HCT116 (cell line): Measurements from ENCODE around the gene MTA1. TPM values are rescaled to one million over a fixed set of nuclear protein-coding genes. Genes with fewer than 3 reads are reported as not detected.

Experiments
- ATAC-seq: fragments of 200-7000 bp; cut with Tn5 transposase; 2 replicates; pipeline ENCODE4 v1.9.1; 2020; ENCODE audit warnings: mild to moderate bottlenecking, moderate library complexity
- BruUV-seq: library from RNA; stranded (reverse); fragments of 400-500 nt; replicated peaks from 2 replicates; lab custom pipeline; 2021; lab: Mats Ljungman, UMichigan
- CTCF ChIA-PET: fragments of 300-600 bp; sonication (Branson Sonifier 250); formaldehyde crosslinking; loops from one replicate; lab custom pipeline; 2021; ENCODE audit warnings: antibody characterized with exemption; lab: Charles Lee
- POLR2A ChIA-PET: fragments of 300-600, 350-600 bp; sonication (Branson Sonifier 250); formaldehyde crosslinking; loops from one replicate; lab custom pipeline; 2021; ENCODE audit warnings: antibody characterized with exemption; lab: Charles Lee
- RAD21 ChIA-PET, 2 experiments: fragments of 300-600 bp; sonication (Branson Sonifier 250); formaldehyde crosslinking; loops; one replicate each; lab custom pipeline; 2023; ENCODE audit warnings: low total read pairs in 2 of 2; ENCODE audit not compliant: uncharacterized antibody in 2 of 2, unreplicated experiment in 2 of 2, low non-redundant PET in 1 of 2; lab: Charles Lee
- DNase-seq: peaks from one replicate; pipeline ENCODE4 v3.0.0-alpha.2; 2010; ENCODE audit warnings: low read depth, low spot score
- H2AFZ ChIP-seq: fragments of 200-600 bp; shearing (Covaris generic), sonication (generic); 2 replicates; pipeline ENCODE4 v1.6.1; 2017; ENCODE audit warnings: low read depth, mixed run types, mixed read lengths, antibody characterized with exemption, low read length; ENCODE audit not compliant: poor library complexity, severe bottlenecking
- H3K27ac ChIP-seq: 2 replicates; pipeline ENCODE4 v1.5.1; 2012; ENCODE audit warnings: low read depth, low read length
- H3K27me3 ChIP-seq: fragments of 200-600 bp; sonication (generic); 2 replicates; pipeline ENCODE4 v1.6.1; 2016; ENCODE audit warnings: mixed run types, low read length, mixed read lengths; ENCODE audit not compliant: insufficient read depth
- H3K36me3 ChIP-seq, 2 experiments: fragments of 200-500 bp in 1 of 2; fragments of 200-600 bp in 1 of 2; sonication (Bioruptor generic) in 1 of 2; sonication (generic) in 1 of 2; 2 replicates each; pipeline versions ENCODE4 v1.5.1 to v1.6.1; 2014 to 2016; ENCODE audit warnings: low read length in 2 of 2, inconsistent platforms in 1 of 2, mixed read lengths in 1 of 2, mixed run types in 1 of 2; ENCODE audit not compliant: insufficient read depth in 2 of 2, control insufficient read depth in 1 of 2
- H3K4me1 ChIP-seq, 2 experiments: fragments of 200-600 bp in 1 of 2; sonication (generic) in 1 of 2; 2 replicates each; pipeline versions ENCODE4 v1.5.1 to v1.6.1; 2012 to 2017; ENCODE audit warnings: low read length in 2 of 2, inconsistent platforms in 1 of 2, mild to moderate bottlenecking in 1 of 2, mixed read lengths in 1 of 2, mixed run types in 1 of 2, moderate library complexity in 1 of 2; ENCODE audit not compliant: insufficient read depth in 2 of 2, control insufficient read depth in 1 of 2
- H3K4me2 ChIP-seq: fragments of 200-600 bp; sonication (generic); 2 replicates; pipeline ENCODE4 v1.6.1; 2017; ENCODE audit warnings: mixed run types, low read length, mixed read lengths
- H3K4me3 ChIP-seq, 2 experiments: fragments of 200-600 bp in 1 of 2; sonication (generic) in 1 of 2; replicated peaks in 1 of 2; 2 replicates each; pipeline ENCODE4 v1.5.1; 2011 to 2016; ENCODE audit warnings: low read length in 2 of 2, control low read depth in 1 of 2, low read depth in 1 of 2, mild to moderate bottlenecking in 1 of 2, mixed read lengths in 1 of 2, mixed run types in 1 of 2
- H3K79me2 ChIP-seq: fragments of 200-600 bp; sonication (generic); 2 replicates; pipeline ENCODE4 v1.6.1; 2017; ENCODE audit warnings: mild to moderate bottlenecking, mixed run types, low read length, moderate library complexity, mixed read lengths; ENCODE audit not compliant: insufficient read depth
- H3K9ac ChIP-seq: fragments of 200-600 bp; sonication (generic); 2 replicates; pipeline ENCODE4 v1.6.1; 2016; ENCODE audit warnings: low read length, mixed read lengths
- H3K9me2 ChIP-seq: fragments of 200-600 bp; sonication (generic), shearing (Covaris generic); 2 replicates; pipeline ENCODE4 v1.6.1; 2017; ENCODE audit warnings: mixed run types, mild to moderate bottlenecking, moderate library complexity; ENCODE audit not compliant: insufficient read depth
- H3K9me3 ChIP-seq, 2 experiments: fragments of 200-500 bp in 1 of 2; fragments of 200-600 bp in 1 of 2; sonication (Bioruptor generic) in 1 of 2; sonication (generic) in 1 of 2; 2 replicates each; pipeline ENCODE4 v1.6.1; 2014 to 2017; ENCODE audit warnings: low read length in 2 of 2, mixed read lengths in 2 of 2, inconsistent platforms in 1 of 2, low read depth in 1 of 2, mild to moderate bottlenecking in 1 of 2, mixed run types in 1 of 2, moderate library complexity in 1 of 2; ENCODE audit not compliant: control insufficient read depth in 1 of 2, insufficient read depth in 1 of 2
- H4K20me1 ChIP-seq: fragments of 200-600 bp; sonication (generic), shearing (Covaris generic); 2 replicates; pipeline ENCODE4 v1.6.1; 2017; ENCODE audit warnings: mixed run types, mild to moderate bottlenecking, moderate library complexity; ENCODE audit not compliant: insufficient read depth
- CBX3 ChIP-seq: IDR thresholded peaks from 2 replicates; pipeline ENCODE4 v1.6.1; 2012; ENCODE audit warnings: low read depth
- CEBPB ChIP-seq: IDR thresholded peaks from 2 replicates; pipeline ENCODE4 v1.6.1; 2012; ENCODE audit warnings: low read depth
- EGR1 ChIP-seq: IDR thresholded peaks from 2 replicates; pipeline ENCODE4 v1.6.1; 2012; ENCODE audit warnings: low read depth
- ELF1 ChIP-seq: IDR thresholded peaks from 2 replicates; pipeline ENCODE4 v1.6.1; 2012; ENCODE audit warnings: low read depth, borderline replicate concordance
- EZH2 ChIP-seq: fragments of 200-600 bp; sonication (generic); IDR thresholded peaks from 2 replicates; pipeline ENCODE4 v1.6.1; 2017; ENCODE audit warnings: antibody characterized with exemption, mixed run types
- EZH2phosphoT487 ChIP-seq: fragments of 200-600 bp; IDR thresholded peaks from 2 replicates; pipeline ENCODE4 v1.6.1; 2018; ENCODE audit warnings: antibody characterized with exemption, borderline replicate concordance
- POLR2A ChIP-seq: IDR thresholded peaks from 2 replicates; pipeline ENCODE4 v1.7.0; 2011; ENCODE audit warnings: borderline replicate concordance; ENCODE audit not compliant: insufficient read depth, insufficient read length; ENCODE audit errors: extremely low read depth
- POLR2AphosphoS5 ChIP-seq: IDR thresholded peaks from 2 replicates; pipeline ENCODE4 v1.6.1; 2011; ENCODE audit warnings: mild to moderate bottlenecking, low read depth, low read length, moderate library complexity
- RAD21 ChIP-seq: IDR thresholded peaks from 2 replicates; pipeline ENCODE4 v1.6.1; 2012; ENCODE audit warnings: low read depth, mild to moderate bottlenecking
- SP1 ChIP-seq: IDR thresholded peaks from 2 replicates; pipeline ENCODE4 v1.6.1; 2012; ENCODE audit warnings: low read depth
- YY1 ChIP-seq: IDR thresholded peaks from 2 replicates; pipeline ENCODE4 v1.6.1; 2011; ENCODE audit warnings: low read length, low read depth, moderate library complexity, mild to moderate bottlenecking; ENCODE audit not compliant: insufficient replicate concordance; ENCODE audit errors: extremely low read depth
- ZFX ChIP-seq: fragments of 450-650 bp; IDR thresholded peaks from 2 replicates; pipeline ENCODE4 v1.6.1; 2017
- ZNF274 ChIP-seq: fragments of 200-500 bp; sonication (Bioruptor generic); IDR thresholded peaks from 2 replicates; pipeline ENCODE4 v1.6.1; 2014; ENCODE audit warnings: mild to moderate bottlenecking, low read depth, low read length, inconsistent platforms
- intact Hi-C: fragments of 100-400 bp; cut with micrococcal nuclease; formaldehyde crosslinking; loops from 2 replicates; pipeline ENCODE4 v1.10.0; 2022
- total RNA-seq: library from RNA; stranded (reverse); gene quantifications from one replicate; pipeline ENCODE4 v1.2.1, GENCODE V29; 2021; ENCODE audit not compliant: unreplicated experiment
- TF ChIP-seq, protein P1 (sequence below): IDR thresholded peaks from 2 replicates; pipeline ENCODE4 v1.6.1; 2012
- TF ChIP-seq, protein P2 (sequence below): IDR thresholded peaks from 2 replicates; pipeline ENCODE4 v1.6.1; 2012
- TF ChIP-seq, protein P3 (sequence below): IDR thresholded peaks from 2 replicates; pipeline ENCODE4 v1.6.1; 2011; ENCODE audit warnings: mild to moderate bottlenecking, low read length, moderate library complexity; ENCODE audit not compliant: insufficient replicate concordance; ENCODE audit errors: extremely low read depth
- TF ChIP-seq, protein P4 (sequence below), 3 experiments: fragments of 200-600 bp in 1 of 3; sonication (generic) in 1 of 3; IDR thresholded peaks in 2 of 3; conservative IDR thresholded peaks in 1 of 3; 2 replicates each; pipeline ENCODE4 v1.5.1; 2012 to 2017; ENCODE audit warnings: low read depth in 2 of 3, low read length in 2 of 3, antibody characterized with exemption in 1 of 3, borderline replicate concordance in 1 of 3, control low read depth in 1 of 3, mild to moderate bottlenecking in 1 of 3, mixed read lengths in 1 of 3, mixed run types in 1 of 3, moderate library complexity in 1 of 3; ENCODE audit not compliant: insufficient read depth in 1 of 3

MTA1 gene
- total RNA-seq, 1 experiment from 2014 or later, result 229 TPM

DNA sequence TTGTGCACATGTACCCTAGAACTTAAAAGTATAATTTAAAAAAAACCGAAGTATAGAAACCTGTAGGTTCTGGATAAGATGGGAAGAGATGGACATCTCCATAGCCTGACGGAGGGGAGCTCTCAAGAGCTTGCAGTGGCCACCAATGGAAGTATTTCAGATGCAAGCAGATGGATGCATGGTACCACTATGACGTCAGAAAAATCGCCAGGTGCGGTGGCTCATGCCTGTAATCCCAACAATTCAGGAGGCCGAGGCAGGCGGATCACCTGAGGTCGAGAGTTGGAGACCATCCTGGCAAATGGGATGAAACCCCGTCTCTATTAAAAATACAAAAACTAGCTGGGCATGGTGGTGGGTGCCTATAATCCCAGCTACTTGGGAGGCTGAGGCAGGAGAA is 17.9 kb upstream of the MTA1 start:
- Histone ChIP-seq H3K9me2 (no peaks in the 10 kb centered on the region), H3K4me1 (peaks cover 13 to 32% of the 10 kb centered on the region in 2 experiments; a peak in 3 of 4 replicates), H3K36me3 (peaks cover 3 to 19% of the 10 kb centered on the region in 2 experiments; a peak in 3 of 4 replicates), H3K4me2 (no peak overlapping the region), H3K9ac (no peak overlapping the region), H3K27ac (no peak overlapping the region), H3K79me2 (peaks cover 19% of the 10 kb centered on the region), H3K4me3 (no peak overlapping the region), H2AFZ (no peak overlapping the region)
- ChIA-PET POLR2A (no interaction called here), RAD21 (no interaction called here)
- BruUV-seq, result no TSS peak
- no peak for ATAC-seq
- DNase-seq, result no peak
- intact Hi-C loops, result no loop called here
- TF ChIP-seq POLR2A (no peak), YY1 (no peak), EGR1 (no peak), ELF1 (no peak), ZFX (no peak), CEBPB (no peak), EZH2 (no peak)
- TF ChIP-seq, protein P1, sequence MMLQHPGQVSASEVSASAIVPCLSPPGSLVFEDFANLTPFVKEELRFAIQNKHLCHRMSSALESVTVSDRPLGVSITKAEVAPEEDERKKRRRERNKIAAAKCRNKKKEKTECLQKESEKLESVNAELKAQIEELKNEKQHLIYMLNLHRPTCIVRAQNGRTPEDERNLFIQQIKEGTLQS, result no peak
- TF ChIP-seq, protein P2, sequence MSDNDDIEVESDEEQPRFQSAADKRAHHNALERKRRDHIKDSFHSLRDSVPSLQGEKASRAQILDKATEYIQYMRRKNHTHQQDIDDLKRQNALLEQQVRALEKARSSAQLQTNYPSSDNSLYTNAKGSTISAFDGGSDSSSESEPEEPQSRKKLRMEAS, result no peak
- TF ChIP-seq, all 23 proteins: peak for 0
- Histone ChIP-seq H3K27me3 (no peaks in the 10 kb centered on the region), H3K9me3 (peaks cover 0 to 8% of the 10 kb centered on the region in 2 experiments; a peak in 1 of 4 replicates), H4K20me1 (no peaks in the 10 kb centered on the region)
- CTCF ChIA-PET, result no interaction called here

DNA sequence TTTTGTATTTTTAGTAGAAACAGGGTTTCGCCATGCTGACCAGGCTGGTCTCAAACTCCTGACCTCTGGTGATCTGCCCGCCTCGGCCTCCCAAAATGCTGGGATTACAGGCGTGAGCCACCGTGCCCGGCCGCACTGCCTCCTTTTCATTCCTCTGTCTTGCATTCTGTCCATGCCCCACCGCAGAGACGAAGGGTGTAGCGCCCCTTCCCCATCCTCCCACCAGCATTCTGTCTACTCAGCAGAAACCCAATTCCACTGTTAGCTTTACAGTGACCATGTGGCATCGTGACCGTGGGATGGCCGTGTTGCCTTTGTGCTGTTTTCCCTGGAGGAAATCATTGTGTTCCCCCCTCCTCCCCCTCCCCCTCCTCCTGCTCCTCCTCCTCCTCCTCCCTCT is 11.0 kb upstream of the MTA1 start:
- H3K9ac ChIP-seq, result no peak overlapping the region
- H3K79me2 ChIP-seq, result no peaks in the 10 kb centered on the region
- intact Hi-C loops, result no loop called here
- H3K27me3 ChIP-seq, result no peaks in the 10 kb centered on the region
- DNase-seq, result no peak
- H3K9me3 ChIP-seq, result no peaks in the 10 kb centered on the region
- POLR2A ChIA-PET, result interaction anchor here (0.8 kb wide), 1 partner anchor 117 kb away, joined by 6 read pairs; no protein-coding TSS in a partner anchor
- RAD21 ChIA-PET, result no interaction called here
- H3K4me3 ChIP-seq, result no peak overlapping the region
- H3K9me2 ChIP-seq, result no peaks in the 10 kb centered on the region
- peaks cover 16% of the 10 kb centered on the region in 2 experiments for H3K4me1 ChIP-seq
- no peak overlapping the region for H3K27ac ChIP-seq
- BruUV-seq, result no TSS peak
- TF ChIP-seq CEBPB, result no peak
- TF ChIP-seq, protein P3, sequence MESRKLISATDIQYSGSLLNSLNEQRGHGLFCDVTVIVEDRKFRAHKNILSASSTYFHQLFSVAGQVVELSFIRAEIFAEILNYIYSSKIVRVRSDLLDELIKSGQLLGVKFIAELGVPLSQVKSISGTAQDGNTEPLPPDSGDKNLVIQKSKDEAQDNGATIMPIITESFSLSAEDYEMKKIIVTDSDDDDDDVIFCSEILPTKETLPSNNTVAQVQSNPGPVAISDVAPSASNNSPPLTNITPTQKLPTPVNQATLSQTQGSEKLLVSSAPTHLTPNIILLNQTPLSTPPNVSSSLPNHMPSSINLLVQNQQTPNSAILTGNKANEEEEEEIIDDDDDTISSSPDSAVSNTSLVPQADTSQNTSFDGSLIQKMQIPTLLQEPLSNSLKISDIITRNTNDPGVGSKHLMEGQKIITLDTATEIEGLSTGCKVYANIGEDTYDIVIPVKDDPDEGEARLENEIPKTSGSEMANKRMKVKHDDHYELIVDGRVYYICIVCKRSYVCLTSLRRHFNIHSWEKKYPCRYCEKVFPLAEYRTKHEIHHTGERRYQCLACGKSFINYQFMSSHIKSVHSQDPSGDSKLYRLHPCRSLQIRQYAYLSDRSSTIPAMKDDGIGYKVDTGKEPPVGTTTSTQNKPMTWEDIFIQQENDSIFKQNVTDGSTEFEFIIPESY, result no peak
- no peak for TF ChIP-seq EZH2
- TF ChIP-seq ZNF274, result no peak
- no peak for TF ChIP-seq EZH2phosphoT487
- no peak for TF ChIP-seq ZFX
- TF ChIP-seq RAD21, result no peak
- no peak for TF ChIP-seq YY1
- TF ChIP-seq SP1, result no peak
- TF ChIP-seq, protein P4, sequence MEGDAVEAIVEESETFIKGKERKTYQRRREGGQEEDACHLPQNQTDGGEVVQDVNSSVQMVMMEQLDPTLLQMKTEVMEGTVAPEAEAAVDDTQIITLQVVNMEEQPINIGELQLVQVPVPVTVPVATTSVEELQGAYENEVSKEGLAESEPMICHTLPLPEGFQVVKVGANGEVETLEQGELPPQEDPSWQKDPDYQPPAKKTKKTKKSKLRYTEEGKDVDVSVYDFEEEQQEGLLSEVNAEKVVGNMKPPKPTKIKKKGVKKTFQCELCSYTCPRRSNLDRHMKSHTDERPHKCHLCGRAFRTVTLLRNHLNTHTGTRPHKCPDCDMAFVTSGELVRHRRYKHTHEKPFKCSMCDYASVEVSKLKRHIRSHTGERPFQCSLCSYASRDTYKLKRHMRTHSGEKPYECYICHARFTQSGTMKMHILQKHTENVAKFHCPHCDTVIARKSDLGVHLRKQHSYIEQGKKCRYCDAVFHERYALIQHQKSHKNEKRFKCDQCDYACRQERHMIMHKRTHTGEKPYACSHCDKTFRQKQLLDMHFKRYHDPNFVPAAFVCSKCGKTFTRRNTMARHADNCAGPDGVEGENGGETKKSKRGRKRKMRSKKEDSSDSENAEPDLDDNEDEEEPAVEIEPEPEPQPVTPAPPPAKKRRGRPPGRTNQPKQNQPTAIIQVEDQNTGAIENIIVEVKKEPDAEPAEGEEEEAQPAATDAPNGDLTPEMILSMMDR (IDR thresholded peaks at IDR 0.05 in 2 of 3, conservative IDR thresholded peaks at IDR 0.05 in 1 of 3; ENCODE audit: borderline replicate concordance in 1 of 3, insufficient read depth in 1 of 3, low read depth in 2 of 3, low read length in 2 of 3), result no peak
- TF ChIP-seq POLR2AphosphoS5, result no peak
- no peak for TF ChIP-seq CBX3
- CTCF ChIA-PET, result no interaction called here
- no peaks in the 10 kb centered on the region for H4K20me1 ChIP-seq
- H3K4me2 ChIP-seq, result no peak overlapping the region
- no peaks in the 10 kb centered on the region for H3K36me3 ChIP-seq
- no peak for ATAC-seq
- H2AFZ ChIP-seq, result no peak overlapping the region
